ENCODE results near the gene SRRM4. TPM values are rescaled to one million over a fixed set of nuclear protein-coding genes. Genes with fewer than 3 reads are reported as not detected.
A peak's percentile ranks its signal among the peaks of the same experiment; 100 is the strongest.

The SRRM4 gene
- total RNA-seq, 1 donor from 2014 or later = 1.7 TPM

DNA sequence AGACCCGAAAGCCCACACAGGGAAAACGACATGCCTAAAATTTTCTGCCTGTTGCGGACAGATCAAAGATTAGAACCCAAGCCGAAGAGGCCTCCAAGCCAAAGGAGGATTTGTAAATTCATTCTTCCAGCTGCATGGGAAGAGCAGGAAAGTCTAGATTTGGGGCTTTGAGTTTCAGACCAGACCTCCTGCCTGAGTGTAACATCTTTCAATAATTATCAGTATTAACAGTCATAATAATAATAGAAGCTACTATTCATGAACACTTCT is 195.7 kb downstream of the SRRM4 start:
- no peaks in the 10 kb centered on the region for H3K9me3 Mint-ChIP-seq

DNA sequence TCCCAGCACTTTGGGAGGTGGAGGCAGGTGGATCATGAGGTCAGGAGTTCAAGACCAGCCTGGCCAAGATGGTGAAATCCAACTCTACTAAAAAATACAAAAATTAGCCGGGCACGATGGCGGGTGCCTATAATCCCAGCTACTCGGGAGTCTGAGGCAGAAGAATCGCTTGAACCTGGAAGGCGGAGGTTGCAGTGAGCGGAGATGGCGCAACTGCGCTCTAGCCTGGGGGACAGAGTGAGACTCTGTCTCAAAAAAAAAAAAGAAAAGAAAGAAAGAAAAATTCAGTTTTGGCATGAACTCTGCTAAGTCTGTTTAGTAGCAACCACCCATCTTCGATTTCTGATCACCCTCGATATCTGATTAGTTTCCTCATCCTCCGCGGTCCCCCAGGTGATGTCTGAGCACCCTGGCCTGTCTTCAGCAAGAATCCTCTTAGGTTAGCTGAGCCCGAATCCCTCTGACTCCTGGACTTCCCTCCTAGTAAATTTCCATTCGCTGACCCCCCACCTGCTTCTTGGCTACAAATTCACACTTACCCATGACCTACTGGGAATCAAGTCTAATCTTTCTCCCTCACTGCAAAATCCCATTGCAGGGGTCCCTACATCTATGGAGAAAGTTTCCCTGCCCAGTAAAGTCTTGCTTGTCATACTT is 196.5 kb downstream of the SRRM4 start:
- H3K27ac Mint-ChIP-seq = peak overlapping the region; percentile 90
- no peak for DNase-seq (ENCODE audit: low spot score in 2 of 2, unreplicated experiment in 2 of 2)
- TF ChIP-seq, protein P1, sequence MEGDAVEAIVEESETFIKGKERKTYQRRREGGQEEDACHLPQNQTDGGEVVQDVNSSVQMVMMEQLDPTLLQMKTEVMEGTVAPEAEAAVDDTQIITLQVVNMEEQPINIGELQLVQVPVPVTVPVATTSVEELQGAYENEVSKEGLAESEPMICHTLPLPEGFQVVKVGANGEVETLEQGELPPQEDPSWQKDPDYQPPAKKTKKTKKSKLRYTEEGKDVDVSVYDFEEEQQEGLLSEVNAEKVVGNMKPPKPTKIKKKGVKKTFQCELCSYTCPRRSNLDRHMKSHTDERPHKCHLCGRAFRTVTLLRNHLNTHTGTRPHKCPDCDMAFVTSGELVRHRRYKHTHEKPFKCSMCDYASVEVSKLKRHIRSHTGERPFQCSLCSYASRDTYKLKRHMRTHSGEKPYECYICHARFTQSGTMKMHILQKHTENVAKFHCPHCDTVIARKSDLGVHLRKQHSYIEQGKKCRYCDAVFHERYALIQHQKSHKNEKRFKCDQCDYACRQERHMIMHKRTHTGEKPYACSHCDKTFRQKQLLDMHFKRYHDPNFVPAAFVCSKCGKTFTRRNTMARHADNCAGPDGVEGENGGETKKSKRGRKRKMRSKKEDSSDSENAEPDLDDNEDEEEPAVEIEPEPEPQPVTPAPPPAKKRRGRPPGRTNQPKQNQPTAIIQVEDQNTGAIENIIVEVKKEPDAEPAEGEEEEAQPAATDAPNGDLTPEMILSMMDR (IDR thresholded peaks at IDR 0.05; ENCODE audit: unreplicated experiment) = no peak

More for the DNA sequence above, 195.7 kb downstream of the SRRM4 start:
- Mint-ChIP-seq H3K4me3 (no peak overlapping the region), H3K27ac (peak overlapping the region; percentile 95), H3K27me3 (ENCODE audit: low read depth) (no peaks in the 10 kb centered on the region), H3K36me3 (no peaks in the 10 kb centered on the region), H3K4me1 (peaks cover 55% of the 10 kb centered on the region)
- DNase-seq (ENCODE audit: low spot score in 2 of 2, unreplicated experiment in 2 of 2) = no peak
- TF ChIP-seq, protein P1 (IDR thresholded peaks at IDR 0.05; ENCODE audit: unreplicated experiment) = no peak

DNA sequence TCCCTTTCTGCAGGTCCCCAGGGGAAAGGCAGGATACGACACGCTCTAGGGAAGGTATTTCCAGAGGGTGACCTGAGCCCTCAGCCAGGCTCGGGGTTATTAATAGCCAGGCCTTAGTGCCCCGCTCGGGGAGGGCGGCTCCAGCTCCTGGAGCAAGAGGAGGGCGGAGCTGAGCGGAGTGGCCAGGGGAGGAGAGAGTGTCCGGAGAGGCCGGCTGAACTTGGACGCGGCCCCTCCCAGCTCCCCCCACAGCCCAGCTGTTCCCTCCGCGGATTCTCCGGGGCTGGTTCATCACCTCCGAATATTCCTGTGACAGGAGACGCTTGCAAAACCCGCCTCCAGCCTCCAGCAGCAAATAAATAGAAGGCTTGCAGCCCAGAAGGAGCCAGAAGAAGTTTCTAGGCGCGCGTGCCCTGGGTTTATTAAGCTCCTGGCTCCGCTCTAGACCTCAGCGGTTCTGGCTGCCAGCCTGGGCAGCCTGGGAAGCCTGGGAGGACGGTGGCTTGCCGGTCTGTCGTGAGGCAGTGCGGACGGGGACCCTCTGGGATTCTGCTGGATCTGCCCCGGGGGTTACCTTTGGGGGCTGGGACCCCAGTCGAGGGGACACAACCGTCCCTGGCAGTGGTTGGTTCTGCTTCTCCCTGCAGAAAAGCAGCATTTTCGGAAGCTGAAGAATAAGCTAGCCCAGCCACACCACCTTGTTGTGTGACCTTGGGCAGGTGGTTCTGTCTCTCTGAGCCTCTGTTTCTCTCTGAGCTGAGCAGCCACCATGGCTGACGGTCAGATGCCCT is 197.4 kb downstream of the SRRM4 start, which contains the start of gene HSPB8:
TSS of gene HSPB8 (plus strand) at position 388 of the 791 bp plus-strand sequence. CDS start at position 770, 382 bp downstream.
- Mint-ChIP-seq H3K4me3 (peak within 1 kb of the TSS; percentile 66), H3K27ac (peak within 1 kb of the TSS; percentile 97), H3K4me1 (peaks cover 57% of the 10 kb centered on the region), H3K27me3 (ENCODE audit: low read depth) (no peaks in the 10 kb centered on the region), H3K9me3 (no peaks in the 10 kb centered on the region), H3K36me3 (no peaks in the 10 kb centered on the region)
- DNase-seq (ENCODE audit: low spot score in 2 of 2, unreplicated experiment in 2 of 2) = peak in 1 of 2 experiments; percentile 54
- TF ChIP-seq, protein P1 (IDR thresholded peaks at IDR 0.05; ENCODE audit: unreplicated experiment) = no peak

More for the DNA sequence above, 196.5 kb downstream of the SRRM4 start:
- Mint-ChIP-seq H3K36me3 (no peaks in the 10 kb centered on the region), H3K9me3 (no peaks in the 10 kb centered on the region), H3K27me3 (ENCODE audit: low read depth) (no peaks in the 10 kb centered on the region), H3K4me1 (peaks cover 53% of the 10 kb centered on the region), H3K4me3 (no peak overlapping the region)

DNA sequence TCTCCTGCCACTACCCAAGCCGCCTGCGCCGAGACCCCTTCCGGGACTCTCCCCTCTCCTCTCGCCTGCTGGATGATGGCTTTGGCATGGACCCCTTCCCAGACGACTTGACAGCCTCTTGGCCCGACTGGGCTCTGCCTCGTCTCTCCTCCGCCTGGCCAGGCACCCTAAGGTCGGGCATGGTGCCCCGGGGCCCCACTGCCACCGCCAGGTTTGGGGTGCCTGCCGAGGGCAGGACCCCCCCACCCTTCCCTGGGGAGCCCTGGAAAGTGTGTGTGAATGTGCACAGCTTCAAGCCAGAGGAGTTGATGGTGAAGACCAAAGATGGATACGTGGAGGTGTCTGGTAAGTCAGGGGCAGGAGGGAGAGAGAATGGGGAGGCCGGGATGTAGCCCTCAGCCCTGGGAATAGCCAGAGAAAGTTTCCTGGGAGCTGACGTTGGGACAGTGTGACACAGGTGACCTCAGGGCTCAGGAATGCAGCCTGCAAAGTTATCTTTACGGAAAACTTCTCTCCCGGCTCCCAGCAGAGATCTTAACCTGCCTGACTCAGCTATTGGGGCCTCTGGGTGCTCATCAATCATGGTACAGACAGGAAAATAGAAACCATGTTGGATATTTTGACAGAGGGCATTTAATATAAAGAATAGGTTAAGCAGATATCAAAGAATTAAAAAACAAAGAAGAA is 198.1 kb downstream of the SRRM4 start:
- H3K27ac Mint-ChIP-seq = peak overlapping the region; percentile 97
- peak in 1 of 2 experiments; percentile 58 for DNase-seq (ENCODE audit: low spot score in 2 of 2, unreplicated experiment in 2 of 2)
- peaks cover 57% of the 10 kb centered on the region for H3K4me1 Mint-ChIP-seq
- H3K9me3 Mint-ChIP-seq = no peaks in the 10 kb centered on the region
- no peaks in the 10 kb centered on the region for H3K27me3 Mint-ChIP-seq (ENCODE audit: low read depth)
- TF ChIP-seq, protein P1 (IDR thresholded peaks at IDR 0.05; ENCODE audit: unreplicated experiment) = no peak
- H3K4me3 Mint-ChIP-seq = peak overlapping the region; percentile 66
- H3K36me3 Mint-ChIP-seq = no peaks in the 10 kb centered on the region

DNA sequence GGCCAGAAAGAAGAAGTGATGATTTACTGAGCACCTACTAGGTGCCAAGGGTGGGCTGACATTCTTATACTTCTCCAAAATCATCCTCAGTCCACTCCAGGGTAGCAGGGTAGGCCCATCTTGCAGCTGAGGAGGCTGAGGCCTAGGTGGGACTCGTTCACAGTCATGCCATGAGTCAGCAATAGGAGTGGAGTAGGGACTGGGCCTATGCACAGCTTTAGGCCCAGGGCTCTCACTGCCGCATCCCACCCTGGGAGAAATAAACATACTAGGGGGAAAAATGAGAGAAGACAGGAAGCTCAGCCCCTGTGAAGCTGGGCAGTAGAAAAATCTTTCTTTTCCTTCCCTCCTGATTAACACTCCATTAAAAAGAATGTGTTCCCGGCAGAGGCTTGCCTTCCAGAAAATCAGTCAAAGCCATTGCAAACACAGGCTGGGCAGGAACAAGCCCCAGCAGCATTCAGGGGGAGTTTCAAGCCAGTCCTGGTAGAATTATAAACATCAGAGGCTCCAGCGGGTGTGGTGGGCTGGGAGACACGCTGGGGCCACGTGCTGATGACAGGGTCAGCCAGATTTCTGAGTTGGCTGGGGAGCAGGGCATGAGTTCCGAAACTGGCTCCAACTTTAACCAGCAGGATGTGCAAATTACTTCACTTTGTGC is 199.2 kb downstream of the SRRM4 start:
- Mint-ChIP-seq H3K9me3 (no peaks in the 10 kb centered on the region), H3K4me1 (peaks cover 57% of the 10 kb centered on the region), H3K36me3 (no peaks in the 10 kb centered on the region), H3K27me3 (ENCODE audit: low read depth) (no peaks in the 10 kb centered on the region), H3K4me3 (peak overlapping the region; percentile 66), H3K27ac (peak overlapping the region; percentile 97)
- TF ChIP-seq, protein P1 (IDR thresholded peaks at IDR 0.05; ENCODE audit: unreplicated experiment) = no peak
- peak in 1 of 2 experiments; percentile 42 for DNase-seq (ENCODE audit: low spot score in 2 of 2, unreplicated experiment in 2 of 2)
